Stimulated activated CD4-positive, alpha-beta T cell treated with anti-CD3 and anti-CD28 coated beads, Interleukin-15, amount 100 ng/mL, for 1 hour (primary cell): ENCODE data around the gene SMIM7.
"Not testable (repeated sequence)": the region's sequence is repeated elsewhere in the genome, so short reads cannot be mapped to it uniquely, and the experiment has no call there.

Experiments
- DNase-seq, 2 donors: peaks; one replicate each; pipeline ENCODE4 v3.0.0-alpha.2; 2020; ENCODE audit warnings: low read depth in 1 of 2, low spot score in 1 of 2

SMIM7 gene

GRCh38 chr19:16655727-16656126 lies 4.2 kb downstream of the SMIM7 start:
- DNase-seq, result no peak

GRCh38 chr19:16654627-16655026 lies 5.3 kb downstream of the SMIM7 start:
- DNase-seq, result no peak

GRCh38 chr19:16654140-16654539 lies 5.8 kb downstream of the SMIM7 start:
- no peak for DNase-seq

GRCh38 chr19:16652854-16653253 lies 7.1 kb downstream of the SMIM7 start:
- DNase-seq, result no peak

GRCh38 chr19:16651421-16652188 lies 8.3 kb downstream of the SMIM7 start:
- DNase-seq, result not testable (repeated sequence)

GRCh38 chr19:16650821-16651220 lies 9.1 kb downstream of the SMIM7 start:
- DNase-seq, result no peak

GRCh38 chr19:16649734-16650133 lies 10.2 kb downstream of the SMIM7 start:
- no peak for DNase-seq

GRCh38 chr19:16645140-16645539 lies 14.8 kb downstream of the SMIM7 start:
- DNase-seq, result no peak

- DNase-seq, result no peak
Measured at GRCh38 chr19:16641695-16642094, 18.2 kb downstream of the SMIM7 start.

- DNase-seq, result no peak
Measured at GRCh38 chr19:16640951-16641350, 19.0 kb downstream of the SMIM7 start.

- DNase-seq, result no peak
Measured at GRCh38 chr19:16638666-16639065, 21.3 kb downstream of the SMIM7 start.

GRCh38 chr19:16637535-16637934 lies 22.4 kb downstream of the SMIM7 start:
- no peak for DNase-seq

- DNase-seq, result no peak
Measured at GRCh38 chr19:16631465-16631864, 28.5 kb downstream of the SMIM7 start.

GRCh38 chr19:16628984-16629691 lies 30.8 kb downstream of the SMIM7 start:
- DNase-seq, result no peak

- DNase-seq, result peak; percentile 96 to 97
Measured at GRCh38 chr19:16628183-16628983, 31.6 kb downstream of the SMIM7 start, which contains the start of gene MED26. TSS of gene MED26 (minus strand) at chr19:16628204. CDS start at chr19:16627943, 261 bp downstream.

- no peak for DNase-seq
Measured at GRCh38 chr19:16627928-16628182, 32.1 kb downstream of the SMIM7 start.

GRCh38 chr19:16627193-16627927 lies 32.6 kb downstream of the SMIM7 start:
- DNase-seq, result no peak

GRCh38 chr19:16626796-16627192 lies 33.1 kb downstream of the SMIM7 start:
- no peak for DNase-seq

GRCh38 chr19:16625163-16625958 lies 34.6 kb downstream of the SMIM7 start:
- no peak for DNase-seq

GRCh38 chr19:16624236-16624635 lies 35.7 kb downstream of the SMIM7 start:
- DNase-seq, result no peak
